Kidney epithelial cell (primary cell): ENCODE data around the gene N4BP2L1. TPM values are rescaled to one million over a fixed set of nuclear protein-coding genes. Genes with fewer than 3 reads are reported as not detected.
A peak's percentile ranks its signal among the peaks of the same experiment; 100 is the strongest.

ENCODE experiments used
- DNase-seq: peaks from one replicate; pipeline ENCODE4 v3.0.0-alpha.2; 2010; ENCODE audit warnings: low read depth
- H3K27me3 ChIP-seq: 2 replicates; pipeline ENCODE4 v1.6.0; 2011; ENCODE audit warnings: low read length; ENCODE audit not compliant: control insufficient read depth, insufficient read depth
- H3K36me3 ChIP-seq: 2 replicates; pipeline ENCODE4 v1.5.1; 2011; ENCODE audit warnings: low read length; ENCODE audit not compliant: control insufficient read depth, insufficient read depth
- H3K4me3 ChIP-seq: 2 replicates; pipeline ENCODE4 v1.5.1; 2011; ENCODE audit warnings: low read depth, mild to moderate bottlenecking, control low read depth, low read length
- CTCF ChIP-seq: IDR thresholded peaks from 2 replicates; pipeline ENCODE4 v1.5.1; 2011; ENCODE audit warnings: mild to moderate bottlenecking, moderate library complexity, low read length, control low read depth, inconsistent platforms; ENCODE audit not compliant: insufficient read depth, poor library complexity, severe bottlenecking
- total RNA-seq: library from RNA; depleted of rRNA; stranded (reverse); fragments of >200 nt; gene quantifications from 2 replicates; pipeline ENCODE4 v1.2.3, GENCODE V29; 2015

The N4BP2L1 gene
- total RNA-seq, 1 donor from 2014 or later = 4.4 TPM

- no peak for DNase-seq
- no peak for TF ChIP-seq CTCF
- H3K4me3 ChIP-seq = no peak overlapping the region
- H3K27me3 ChIP-seq = no peaks in the 10 kb centered on the region
- no peaks in the 10 kb centered on the region for H3K36me3 ChIP-seq
These were observed 26.1 kb upstream of the N4BP2L1 start for GRCh38 chr13:32453981-32454380.

DNA sequence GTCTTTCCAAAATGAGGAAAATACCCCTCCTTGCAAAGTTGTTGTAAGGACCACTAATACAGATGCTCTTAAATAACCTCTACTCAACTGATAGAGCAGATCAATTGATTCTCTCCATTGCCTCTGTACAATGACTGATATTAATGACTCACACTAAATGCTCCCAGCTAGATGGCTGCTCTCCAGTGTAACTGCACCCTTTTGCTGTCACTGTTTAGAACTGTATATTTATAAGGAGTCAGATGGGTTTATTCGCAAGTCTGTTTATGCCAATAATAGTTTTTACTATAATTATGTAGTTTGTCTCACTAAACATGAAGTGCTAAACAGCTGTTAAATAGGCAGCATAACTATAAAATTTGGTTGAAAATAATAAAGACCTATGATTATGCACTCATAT lies 21.0 kb upstream of the N4BP2L1 start:
- Histone ChIP-seq H3K36me3 (no peaks in the 10 kb centered on the region), H3K27me3 (no peaks in the 10 kb centered on the region), H3K4me3 (no peak overlapping the region)
- no peak for DNase-seq
- no peak for TF ChIP-seq CTCF

- Histone ChIP-seq H3K36me3 (no peaks in the 10 kb centered on the region), H3K27me3 (no peaks in the 10 kb centered on the region), H3K4me3 (no peak overlapping the region)
- peak; percentile 55 for DNase-seq
- TF ChIP-seq CTCF = no peak
These were observed 20.1 kb upstream of the N4BP2L1 start for GRCh38 chr13:32447894-32448623.

GRCh38 chr13:32446773-32447465 lies 19.0 kb upstream of the N4BP2L1 start:
- TF ChIP-seq CTCF = no peak
- no peaks in the 10 kb centered on the region for H3K27me3 ChIP-seq
- DNase-seq = no peak
- H3K36me3 ChIP-seq = no peaks in the 10 kb centered on the region
- H3K4me3 ChIP-seq = no peak overlapping the region

GRCh38 chr13:32446220-32446619 lies 18.3 kb upstream of the N4BP2L1 start:
- no peak for DNase-seq
- Histone ChIP-seq H3K36me3 (no peaks in the 10 kb centered on the region), H3K27me3 (no peaks in the 10 kb centered on the region), H3K4me3 (no peak overlapping the region)
- no peak for TF ChIP-seq CTCF
